Glomerular endothelial cell (primary cell): Measurements from ENCODE around the gene VGLL2. TPM values are rescaled to one million over a fixed set of nuclear protein-coding genes. Genes with fewer than 3 reads are reported as not detected.
"Not testable (repeated sequence)": the region's sequence is repeated elsewhere in the genome, so short reads cannot be mapped to it uniquely, and the experiment has no call there.

Experiments used
- DNase-seq: peaks from one replicate; pipeline ENCODE4 v3.0.0-alpha.2; 2011; ENCODE audit warnings: low read depth, low spot score; ENCODE audit errors: extremely low read depth
- total RNA-seq: library from RNA; depleted of rRNA; stranded (reverse); fragments of >200 nt; gene quantifications from 2 replicates; pipeline ENCODE4 v1.2.3, GENCODE V29; 2015

Gene VGLL2, protein sequence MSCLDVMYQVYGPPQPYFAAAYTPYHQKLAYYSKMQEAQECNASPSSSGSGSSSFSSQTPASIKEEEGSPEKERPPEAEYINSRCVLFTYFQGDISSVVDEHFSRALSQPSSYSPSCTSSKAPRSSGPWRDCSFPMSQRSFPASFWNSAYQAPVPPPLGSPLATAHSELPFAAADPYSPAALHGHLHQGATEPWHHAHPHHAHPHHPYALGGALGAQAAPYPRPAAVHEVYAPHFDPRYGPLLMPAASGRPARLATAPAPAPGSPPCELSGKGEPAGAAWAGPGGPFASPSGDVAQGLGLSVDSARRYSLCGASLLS
- total RNA-seq = not detected in 2 replicates

DNA sequence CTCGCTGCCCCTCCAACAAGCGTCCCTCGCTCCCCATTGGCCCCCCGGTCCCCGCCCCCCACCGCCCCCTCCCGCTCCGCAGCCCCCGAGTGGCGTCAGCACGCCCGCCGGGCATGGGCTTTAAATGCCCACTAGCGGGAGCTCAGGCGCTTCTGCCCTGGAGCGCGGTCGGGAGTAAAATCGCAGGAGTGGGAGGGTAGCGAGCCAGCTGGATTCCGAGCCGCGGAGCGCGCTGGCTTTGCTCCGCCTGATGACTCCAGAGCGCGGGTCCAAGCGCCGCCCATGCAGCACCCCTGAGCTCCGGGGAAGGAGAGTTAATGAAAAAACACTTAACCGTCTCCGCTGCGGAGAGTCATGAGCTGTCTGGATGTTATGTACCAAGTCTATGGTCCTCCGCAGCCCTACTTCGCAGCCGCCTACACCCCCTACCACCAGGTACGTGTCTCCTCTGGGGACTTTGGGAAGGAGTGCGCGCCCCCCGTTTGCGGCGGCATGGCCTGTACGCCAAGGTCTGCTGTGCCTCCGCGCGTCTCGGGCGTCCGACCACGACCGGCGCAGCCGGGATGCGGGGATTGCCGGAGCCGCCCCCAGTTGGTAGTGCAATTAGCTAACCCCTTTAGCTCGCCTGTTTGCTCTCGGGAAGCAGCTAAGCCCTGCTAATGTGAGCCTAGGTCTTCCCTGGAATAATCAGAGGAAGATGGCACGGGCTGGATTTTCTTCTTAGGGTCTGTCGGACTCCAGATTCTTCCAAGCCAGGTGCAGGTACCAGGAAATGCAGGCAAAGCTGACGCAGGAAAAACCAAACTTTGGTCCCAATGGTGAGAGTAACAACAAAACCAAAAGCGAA lies at the start of gene VGLL2:
Gene VGLL2 (plus strand): TSS at position 149 of the 847 bp plus-strand sequence. CDS start 206 bp downstream, at position 355.
- DNase-seq = no peak

DNA sequence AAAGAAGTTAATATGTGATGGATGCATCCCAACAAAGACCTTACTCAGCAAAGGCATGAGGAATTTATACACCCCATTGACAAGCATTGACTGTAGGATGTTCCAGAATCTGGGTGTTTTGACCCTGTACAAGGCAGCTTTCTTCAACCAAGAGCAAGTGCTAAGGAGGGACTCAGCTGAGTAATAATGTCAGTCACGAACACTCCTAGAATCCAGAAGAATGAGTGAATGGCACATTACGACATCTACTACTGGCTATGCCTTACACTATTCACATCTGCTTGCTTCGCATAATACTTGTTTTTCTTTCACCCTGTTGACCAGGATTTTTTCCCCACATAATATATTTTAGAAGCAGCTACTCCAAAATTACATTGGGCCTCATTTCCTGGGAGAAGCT lies 42.5 kb upstream of the VGLL2 start:
- no peak for DNase-seq

DNA sequence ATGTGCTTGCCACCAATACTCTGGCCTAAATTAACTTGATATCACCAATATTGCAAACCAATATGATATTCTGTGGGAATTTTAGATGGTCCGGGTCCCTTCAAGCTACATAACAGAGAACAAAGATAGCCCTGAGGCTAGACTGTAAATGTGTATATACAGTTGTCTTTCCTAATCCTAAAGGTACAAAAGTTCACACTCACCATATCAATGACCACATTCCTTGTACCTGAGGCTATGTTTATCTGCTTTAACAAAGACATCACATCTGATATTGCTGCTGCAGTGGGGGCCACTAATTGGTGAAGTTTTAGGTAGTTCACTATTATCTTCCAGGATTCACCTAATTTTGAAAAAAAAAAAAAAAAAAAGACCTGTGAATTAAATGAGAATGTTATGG lies 38.6 kb upstream of the VGLL2 start:
- DNase-seq = no peak

DNA sequence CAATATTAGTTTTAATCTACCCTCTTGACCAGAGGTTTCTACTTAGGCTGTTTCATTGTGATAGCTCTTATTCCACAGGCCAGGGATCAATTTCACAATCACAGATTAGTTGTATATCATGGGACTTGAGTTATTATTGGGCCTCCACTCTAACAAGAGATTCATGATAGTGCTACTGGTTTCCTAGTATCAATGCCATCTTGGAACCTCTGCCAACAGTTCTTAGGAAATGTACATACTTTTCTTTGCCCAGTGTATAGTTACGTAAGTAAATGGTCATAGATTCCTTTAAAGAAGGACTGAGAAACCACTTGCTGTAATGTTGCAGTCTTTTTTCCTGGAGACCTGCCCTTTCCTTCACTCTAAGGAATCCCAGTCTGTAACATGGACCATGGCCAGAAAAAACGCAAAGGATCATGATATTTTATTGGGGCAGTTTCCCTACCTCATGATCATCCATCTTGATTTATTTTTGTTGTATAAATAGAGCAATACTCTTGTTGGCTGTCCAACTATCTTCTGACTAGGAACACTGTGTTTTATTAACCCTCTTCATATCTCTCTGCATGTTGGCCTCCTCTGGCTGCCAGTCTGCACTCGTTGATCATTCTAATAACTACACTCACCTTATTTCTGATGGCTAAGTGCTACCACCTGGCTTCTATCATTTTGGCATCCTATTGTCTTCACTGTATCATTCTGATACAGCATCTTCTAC lies 38.0 kb upstream of the VGLL2 start:
- DNase-seq = no peak

DNA sequence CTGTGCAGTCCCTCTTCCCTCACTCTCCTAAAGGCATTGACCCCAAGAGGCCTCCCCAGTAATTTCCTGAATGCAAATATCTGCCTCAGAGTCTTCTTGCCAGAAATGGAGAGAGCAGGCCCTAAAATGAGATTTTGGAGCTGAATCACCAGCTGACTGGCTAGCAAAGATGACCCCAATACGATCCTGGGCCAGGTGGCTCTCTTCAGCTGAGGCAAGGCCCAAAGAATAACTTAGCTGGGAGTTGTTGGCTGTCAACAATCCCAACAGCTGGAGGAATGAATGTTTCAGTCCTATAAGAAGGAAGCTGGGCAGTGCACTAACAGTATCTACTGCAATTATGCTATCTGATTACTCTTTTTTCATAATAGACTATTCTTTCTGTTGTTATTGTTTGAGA lies 37.2 kb upstream of the VGLL2 start:
- DNase-seq = no peak

DNA sequence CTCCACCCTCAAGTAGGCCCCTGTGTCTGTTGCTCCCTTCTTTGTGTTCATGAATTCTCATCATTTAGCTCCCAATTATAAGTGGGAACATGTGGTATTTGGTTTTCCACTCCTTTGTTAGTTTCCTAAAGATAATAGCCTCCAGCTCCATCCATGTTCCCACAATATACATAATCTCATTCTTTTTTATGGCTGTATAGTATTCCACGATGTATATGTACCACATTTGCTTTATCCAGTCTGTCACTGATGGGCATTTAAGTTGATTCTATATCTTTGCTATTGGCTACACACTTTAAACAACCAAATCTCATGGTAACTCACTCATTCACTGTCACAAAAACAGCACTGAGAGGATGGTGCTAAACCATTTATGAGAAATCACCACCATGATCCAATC lies 35.5 kb upstream of the VGLL2 start:
- no peak for DNase-seq

DNA sequence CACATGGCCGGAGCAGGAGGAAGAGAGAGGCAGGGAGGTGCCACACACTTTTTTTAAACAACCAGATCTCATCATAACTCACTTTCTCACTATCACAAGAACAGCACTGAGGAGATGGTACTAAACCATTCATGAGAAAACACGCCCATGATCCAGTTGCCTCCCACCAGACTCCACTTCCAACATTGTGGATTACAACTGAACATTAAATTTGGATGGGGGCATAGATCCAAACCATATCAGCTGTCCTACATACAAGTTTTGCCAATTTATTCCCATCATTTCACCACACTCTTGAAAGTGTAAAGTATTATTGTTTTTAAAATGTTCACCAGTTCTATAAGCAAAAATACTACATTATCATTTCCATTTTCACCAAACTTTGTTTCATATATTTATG lies 33.9 kb upstream of the VGLL2 start:
- DNase-seq = no peak

DNA sequence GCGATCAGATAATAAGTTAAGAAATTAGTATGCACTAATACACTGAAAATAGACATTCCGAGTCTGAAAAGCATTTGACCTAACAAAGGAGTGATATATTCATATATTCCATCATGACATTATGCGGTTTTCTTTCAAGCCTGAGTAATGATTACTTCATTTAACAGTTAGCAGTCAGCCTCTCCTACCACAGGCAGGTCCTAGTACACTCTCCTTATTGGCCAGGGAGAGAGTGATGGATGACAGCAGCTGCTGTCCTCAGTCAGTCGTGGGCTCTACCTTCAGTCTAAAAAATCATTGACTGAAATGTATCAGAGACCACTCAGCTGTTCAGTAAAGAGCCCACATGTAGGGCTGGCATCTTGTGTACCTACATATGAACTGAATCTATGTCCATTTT lies 33.2 kb upstream of the VGLL2 start:
- no peak for DNase-seq

DNA sequence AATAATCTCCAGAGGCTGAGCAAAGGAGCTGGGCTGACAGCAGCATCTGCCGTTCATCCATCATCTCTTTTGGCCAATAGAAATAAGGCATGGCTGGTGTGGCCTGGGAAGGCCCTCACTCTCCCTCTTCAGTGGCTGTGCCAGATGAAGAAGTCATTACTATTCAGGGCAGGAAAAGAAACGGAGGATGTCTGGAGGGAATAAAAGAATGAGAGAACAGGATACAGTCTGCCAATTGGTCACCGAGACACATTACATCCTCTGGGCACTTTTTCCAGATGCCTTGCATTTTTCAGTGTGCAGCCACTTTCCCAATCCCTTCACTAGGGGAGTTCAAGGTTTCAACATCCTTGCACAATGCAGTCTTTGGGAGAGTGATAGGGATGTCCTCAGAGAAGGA lies 32.2 kb upstream of the VGLL2 start:
- no peak for DNase-seq

DNA sequence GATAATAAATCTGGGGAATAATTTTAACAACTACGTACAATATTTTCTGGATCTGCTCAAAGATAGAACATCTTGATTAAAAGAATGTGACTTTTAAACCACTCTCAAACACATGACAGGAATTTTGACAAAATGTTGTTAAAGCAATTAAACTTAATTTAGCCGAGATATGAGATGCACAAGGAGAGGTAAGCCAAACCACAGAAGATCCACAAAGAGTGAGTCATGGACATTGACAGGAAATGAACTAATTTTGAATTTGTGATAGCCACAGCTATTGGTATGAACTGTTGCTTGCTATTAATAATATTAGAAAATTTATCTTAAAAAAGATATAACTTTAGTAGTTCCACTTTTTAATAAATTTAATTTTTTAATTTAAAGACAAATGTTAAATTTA lies 27.8 kb upstream of the VGLL2 start:
- DNase-seq = no peak

DNA sequence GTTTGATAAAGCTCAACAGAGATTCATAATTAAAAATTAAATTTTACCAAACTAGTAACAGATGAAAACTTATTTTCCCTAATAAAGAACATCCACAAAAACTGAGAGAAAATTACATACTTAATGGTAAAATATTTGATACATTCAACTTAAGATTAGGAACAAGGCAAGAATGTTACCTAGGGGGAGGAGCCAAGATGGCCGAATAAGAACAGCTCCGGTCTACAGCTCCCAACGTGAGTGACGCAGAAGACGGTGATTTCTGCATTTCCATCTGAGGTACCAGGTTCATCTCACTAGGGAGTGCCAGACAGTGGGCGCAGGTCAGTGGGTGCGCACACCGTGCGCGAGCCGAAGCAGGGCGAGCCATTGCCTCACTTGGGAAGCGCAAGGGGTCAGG lies 20.8 kb upstream of the VGLL2 start:
- DNase-seq = not testable (repeated sequence)

DNA sequence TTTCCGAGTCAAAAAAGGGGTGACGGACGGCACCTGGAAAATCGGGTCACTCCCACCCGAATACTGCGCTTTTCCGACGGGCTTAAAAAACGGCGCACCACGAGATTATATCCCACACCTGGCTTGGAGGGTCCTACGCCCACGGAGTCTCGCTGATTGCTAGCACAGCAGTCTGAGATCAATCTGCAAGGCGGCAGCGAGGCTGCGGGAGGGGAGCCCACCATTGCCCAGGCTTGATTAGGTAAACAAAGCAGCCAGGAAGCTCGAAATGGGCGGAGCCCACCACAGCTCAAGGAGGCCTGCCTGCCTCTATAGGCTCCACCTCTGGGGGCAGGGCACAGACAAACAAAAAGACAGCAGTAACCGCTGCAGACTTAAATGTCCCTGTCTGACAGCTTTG lies 20.4 kb upstream of the VGLL2 start:
- not testable (repeated sequence) for DNase-seq

DNA sequence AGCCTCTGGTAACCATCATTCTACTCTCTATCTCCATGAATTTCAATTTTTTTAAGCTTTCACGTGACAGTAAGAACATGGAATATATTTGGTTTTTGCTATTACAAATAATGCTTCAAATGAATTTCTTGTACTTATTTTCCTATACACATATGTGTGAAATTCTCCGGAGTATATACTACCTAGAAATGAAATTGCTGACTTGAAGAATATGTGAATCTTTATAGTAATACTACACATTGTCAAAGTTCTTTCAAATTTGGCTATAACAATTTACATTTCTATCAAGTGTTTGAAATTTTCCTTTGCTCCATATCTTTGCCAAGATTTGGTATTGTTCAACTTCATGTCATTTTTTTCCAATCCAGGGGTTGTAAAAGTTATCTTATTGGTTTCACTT lies 11.6 kb upstream of the VGLL2 start:
- no peak for DNase-seq

DNA sequence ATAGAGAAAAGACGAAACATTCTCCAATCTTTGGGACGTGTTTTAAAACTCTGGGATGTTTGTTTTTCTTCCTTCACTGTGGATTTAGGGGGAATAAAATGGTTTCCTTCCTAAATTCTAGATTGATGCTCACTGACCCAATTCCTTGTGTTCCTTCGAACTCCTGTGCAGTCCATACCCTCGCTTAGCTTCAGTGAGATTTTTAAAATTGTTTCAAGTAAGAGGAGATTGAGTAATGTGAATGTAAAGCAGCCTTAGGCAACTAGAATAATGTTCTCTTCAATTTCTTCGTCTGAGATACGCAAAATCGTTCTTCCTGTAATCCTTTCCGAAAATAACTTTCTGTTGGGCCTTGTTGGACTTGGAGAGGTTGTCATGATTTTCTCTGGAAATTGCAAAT lies 2.6 kb upstream of the VGLL2 start:
- DNase-seq = no peak

DNA sequence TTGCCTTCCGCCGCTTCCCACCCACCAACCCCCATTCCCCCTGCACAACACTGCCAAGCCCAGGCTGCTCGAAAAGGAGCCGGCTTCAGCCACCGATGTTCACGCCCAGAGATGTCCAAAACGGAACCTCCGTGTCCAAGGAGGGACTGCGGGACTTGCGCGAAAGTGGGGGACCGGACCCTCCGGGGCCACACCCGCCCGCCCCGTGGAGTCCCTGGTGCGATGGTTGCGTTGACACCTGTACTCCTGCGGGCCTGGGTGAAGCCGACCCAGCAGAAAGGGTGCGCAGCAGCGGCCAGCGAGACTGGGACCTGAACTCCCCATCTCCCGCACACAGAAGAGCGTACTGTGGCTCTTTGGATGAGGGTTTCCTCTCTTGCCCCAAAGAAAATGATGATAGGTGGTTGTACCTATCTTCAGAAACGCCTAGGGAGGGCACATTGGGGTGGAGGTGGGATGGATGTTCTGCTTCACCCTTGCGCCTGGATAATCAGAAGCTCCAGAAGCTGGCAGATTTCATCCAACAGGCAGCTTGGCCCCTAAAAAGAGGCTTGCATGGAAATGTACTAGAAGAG lies 1.9 kb upstream of the VGLL2 start:
- DNase-seq = no peak

DNA sequence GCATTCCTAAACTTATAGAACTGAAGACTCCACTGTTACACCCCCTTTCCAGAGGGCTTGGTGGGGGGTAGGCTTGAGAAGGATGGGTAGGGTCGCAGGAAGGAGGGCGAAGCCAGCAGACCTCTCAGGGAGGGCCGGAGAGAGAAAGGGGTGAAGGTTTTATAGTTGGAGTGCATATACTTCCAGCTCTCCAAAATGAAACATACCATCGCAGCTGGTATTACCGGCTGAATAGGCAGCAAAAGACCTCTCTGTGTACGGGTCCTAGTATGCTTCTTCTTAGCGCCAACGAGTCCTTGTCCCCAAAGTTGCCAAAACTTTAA lies 1.0 kb upstream of the VGLL2 start:
- no peak for DNase-seq

DNA sequence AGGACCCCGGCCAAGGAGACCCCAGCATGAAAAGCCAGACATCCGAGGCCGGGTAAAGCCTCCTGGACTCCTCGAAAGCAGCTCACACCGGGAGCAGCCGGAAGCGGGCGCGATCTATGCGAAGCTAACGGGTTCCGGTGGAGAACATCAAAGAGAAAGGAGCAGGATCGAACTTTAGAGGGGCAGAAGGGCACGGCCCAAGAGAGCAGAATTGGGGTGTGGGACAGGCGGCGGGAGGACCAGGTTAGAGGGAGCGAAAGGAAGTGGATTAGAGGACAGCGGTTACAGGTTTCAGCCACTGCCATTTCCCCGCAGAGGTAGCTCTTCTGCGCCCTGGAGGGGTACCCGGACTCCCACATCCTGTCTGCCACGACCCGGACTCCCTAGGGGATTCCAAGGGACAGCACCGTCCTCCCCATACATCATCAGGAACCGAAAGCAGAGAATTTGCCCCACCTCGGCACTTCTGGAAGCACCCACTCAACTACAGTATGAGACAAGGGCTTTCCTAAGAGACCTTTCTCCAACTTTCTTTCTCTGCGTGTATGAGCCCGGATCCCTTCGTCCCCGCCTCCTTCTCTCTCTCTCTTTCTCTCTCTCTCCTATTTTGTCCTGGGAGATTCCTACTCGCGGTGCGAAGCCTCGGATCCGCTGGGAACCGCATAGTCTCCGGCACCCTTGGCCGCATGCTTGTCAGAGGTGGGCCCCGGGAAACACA lies 507 bp upstream of the VGLL2 start:
- no peak for DNase-seq

DNA sequence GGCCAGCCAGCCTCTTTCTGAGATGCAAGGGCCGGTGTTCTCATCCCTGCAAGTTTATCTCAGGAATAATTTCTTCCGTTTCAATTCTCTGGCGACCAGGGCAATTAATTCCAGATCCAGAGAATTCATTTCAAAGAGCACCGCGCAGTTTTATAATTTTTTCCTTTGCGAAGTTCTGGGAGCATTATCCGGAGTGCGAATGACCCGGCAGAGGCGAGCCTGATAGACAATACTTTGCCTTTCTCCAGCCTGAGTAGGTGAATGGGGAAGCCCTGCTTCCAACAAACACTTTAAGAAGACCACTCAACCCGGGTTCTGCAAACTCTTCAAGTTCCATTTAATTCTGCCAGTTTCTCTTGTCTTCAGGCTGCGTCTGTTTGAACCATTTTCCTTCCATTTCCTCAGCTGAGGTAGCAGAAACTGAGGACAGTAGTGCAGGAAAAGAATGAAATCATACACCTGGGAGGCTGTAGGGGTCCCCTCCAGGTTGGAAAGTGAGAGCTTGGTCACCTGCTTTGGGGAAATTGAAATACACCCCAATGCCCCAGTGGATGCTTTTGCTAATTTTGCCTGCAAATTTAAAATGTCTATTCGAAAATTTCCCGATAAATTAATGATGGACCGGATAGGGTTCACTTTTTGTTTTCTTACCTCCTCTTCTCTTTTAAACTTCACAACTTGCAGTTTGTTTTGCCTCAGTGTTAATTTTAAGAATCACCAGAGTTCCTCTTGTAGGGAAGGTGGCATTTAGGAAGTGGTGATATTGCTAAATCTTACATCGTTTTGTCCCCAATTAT lies 1.1 kb downstream of the VGLL2 start:
- DNase-seq = no peak

DNA sequence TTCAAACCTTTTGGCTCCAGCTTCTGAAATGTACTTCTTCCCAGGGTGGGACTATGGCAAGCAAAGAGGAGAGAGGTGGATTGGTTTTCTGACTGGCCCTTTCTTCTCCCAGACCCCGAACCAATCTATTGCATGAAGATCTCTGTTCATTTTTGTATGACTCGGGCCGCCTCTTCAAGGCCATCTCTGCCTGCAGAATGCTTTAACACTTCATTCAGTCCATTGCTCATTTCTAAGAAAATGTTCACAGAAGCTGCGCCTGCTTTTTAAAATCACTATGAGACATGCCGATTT lies 1.6 kb downstream of the VGLL2 start:
- DNase-seq = no peak
